ENCODE data around the gene IL22RA2.

The IL22RA2 gene

GRCh38 chr6:137175157-137175867, 1.9 kb upstream of the IL22RA2 start:
- no peak for DNase-seq (ENCODE audit: low read depth)
- H3K4me3 ChIP-seq (ENCODE audit: low read depth, low read length): no peak overlapping the region
- no peak for TF ChIP-seq CTCF (IDR thresholded peaks at IDR 0.05; ENCODE audit: low read depth, low read length, missing control alignments)

- DNase-seq (ENCODE audit: low read depth): no peak
- no peak for TF ChIP-seq CTCF (IDR thresholded peaks at IDR 0.05; ENCODE audit: low read depth, low read length, missing control alignments)
- no peak overlapping the region for H3K4me3 ChIP-seq (ENCODE audit: low read depth, low read length)
Measured at GRCh38 chr6:137172734-137173431, 561 bp downstream of the IL22RA2 start.

- DNase-seq (ENCODE audit: low read depth): peak; percentile 36
- H3K4me3 ChIP-seq (ENCODE audit: low read depth, low read length): no peak overlapping the region
Measured at GRCh38 chr6:137171824-137172733, 1.4 kb downstream of the IL22RA2 start.

GRCh38 chr6:137171053-137171374, 2.4 kb downstream of the IL22RA2 start:
- H3K4me3 ChIP-seq (ENCODE audit: low read depth, low read length): no peak overlapping the region
- no peak for DNase-seq (ENCODE audit: low read depth)
- TF ChIP-seq CTCF (IDR thresholded peaks at IDR 0.05; ENCODE audit: low read depth, low read length, missing control alignments): no peak

More at GRCh38 chr6:137171824-137172733, 1.4 kb downstream of the IL22RA2 start:
- no peak for TF ChIP-seq CTCF (IDR thresholded peaks at IDR 0.05; ENCODE audit: low read depth, low read length, missing control alignments)

- DNase-seq (ENCODE audit: low read depth): no peak
- no peak overlapping the region for H3K4me3 ChIP-seq (ENCODE audit: low read depth, low read length)
- TF ChIP-seq CTCF (IDR thresholded peaks at IDR 0.05; ENCODE audit: low read depth, low read length, missing control alignments): no peak
Measured at GRCh38 chr6:137170266-137171052, 3.0 kb downstream of the IL22RA2 start.

- no peak for DNase-seq (ENCODE audit: low read depth)
- no peak overlapping the region for H3K4me3 ChIP-seq (ENCODE audit: low read depth, low read length)
- no peak for TF ChIP-seq CTCF (IDR thresholded peaks at IDR 0.05; ENCODE audit: low read depth, low read length, missing control alignments)
Measured at GRCh38 chr6:137167702-137168377, 5.6 kb downstream of the IL22RA2 start.

All from GM12864 (cell line).